Activated T-cell treated with anti-CD3 and anti-CD28 coated beads, Interleukin-2, amount 50 U/mL, for 4 hours (primary cell): ENCODE measurements around the gene MPDZ. TPM values are rescaled to one million over a fixed set of nuclear protein-coding genes. Genes with fewer than 3 reads are reported as not detected.
"Not testable (repeated sequence)": the region's sequence is repeated elsewhere in the genome, so short reads cannot be mapped to it uniquely, and the experiment has no call there.

Experiments used
- ATAC-seq, 2 donors: fragments of 200-7000 bp; cut with Tn5 transposase; one replicate each; pipeline ENCODE4 v1.10.0; 2021
- DNase-seq: peaks from one replicate; pipeline ENCODE4 v3.0.0-alpha.2; 2020
- H3K27me3 Mint-ChIP-seq: one replicate; pipeline ENCODE4 v1.8.0; 2021; ENCODE audit warnings: low read depth, mixed read lengths
- H3K36me3 Mint-ChIP-seq: one replicate; pipeline ENCODE4 v1.8.0; 2022; ENCODE audit warnings: mixed read lengths; ENCODE audit not compliant: insufficient read depth
- H3K4me1 Mint-ChIP-seq: one replicate; pipeline ENCODE4 v1.8.0; 2021; ENCODE audit warnings: low read depth, mixed read lengths
- H3K4me3 Mint-ChIP-seq: one replicate; pipeline ENCODE4 v1.8.0; 2021; ENCODE audit warnings: mild to moderate bottlenecking, moderate library complexity, mixed read lengths
- H3K9me3 Mint-ChIP-seq: one replicate; pipeline ENCODE4 v1.8.0; 2021; ENCODE audit warnings: mixed read lengths
- total RNA-seq, 3 donors: library from RNA; stranded (reverse); gene quantifications; one replicate each; pipeline ENCODE4 v1.2.1, GENCODE V29; 2021

Gene MPDZ
- total RNA-seq, 3 donors from 2014 or later = 0.08 to 0.53 (median 0.29) TPM

- Mint-ChIP-seq H3K27me3 (no peaks in the 10 kb centered on the region), H3K9me3 (no peaks in the 10 kb centered on the region)
- DNase-seq = no peak
Observed at GRCh38 chr9:13224366-13224765, 55.1 kb downstream of the MPDZ start.

GRCh38 chr9:13222733-13223132 lies 56.8 kb downstream of the MPDZ start:
- H3K9me3 Mint-ChIP-seq, DNase-seq, ATAC-seq, H3K27me3 Mint-ChIP-seq, H3K36me3 Mint-ChIP-seq, H3K4me1 Mint-ChIP-seq, H3K4me3 Mint-ChIP-seq: not testable (repeated sequence)

More at GRCh38 chr9:13224366-13224765, 55.1 kb downstream of the MPDZ start:
- Mint-ChIP-seq H3K36me3 (no peaks in the 10 kb centered on the region), H3K4me3 (no peak overlapping the region), H3K4me1 (no peaks in the 10 kb centered on the region)
- ATAC-seq = no peak

GRCh38 chr9:13221741-13222140 lies 57.8 kb downstream of the MPDZ start:
- DNase-seq (no peak), ATAC-seq (no peak)
- Mint-ChIP-seq H3K4me1 (no peaks in the 10 kb centered on the region), H3K4me3 (no peak overlapping the region), H3K36me3 (no peaks in the 10 kb centered on the region), H3K27me3 (no peaks in the 10 kb centered on the region), H3K9me3 (no peaks in the 10 kb centered on the region)

GRCh38 chr9:13220837-13221236 lies 58.7 kb downstream of the MPDZ start:
- ATAC-seq = no peak
- H3K36me3 Mint-ChIP-seq = no peaks in the 10 kb centered on the region
- H3K4me3 Mint-ChIP-seq = no peak overlapping the region
- H3K9me3 Mint-ChIP-seq = no peaks in the 10 kb centered on the region
- DNase-seq = no peak
- H3K4me1 Mint-ChIP-seq = no peaks in the 10 kb centered on the region
- no peaks in the 10 kb centered on the region for H3K27me3 Mint-ChIP-seq

- DNase-seq = no peak
- Mint-ChIP-seq H3K4me1 (no peaks in the 10 kb centered on the region), H3K36me3 (no peaks in the 10 kb centered on the region), H3K4me3 (no peak overlapping the region), H3K9me3 (no peaks in the 10 kb centered on the region), H3K27me3 (no peaks in the 10 kb centered on the region)
- ATAC-seq = no peak
Observed at GRCh38 chr9:13215791-13216554, 63.5 kb downstream of the MPDZ start.

- no peaks in the 10 kb centered on the region for H3K4me1 Mint-ChIP-seq
- no peak for DNase-seq
- no peak overlapping the region for H3K4me3 Mint-ChIP-seq
- ATAC-seq = no peak
- no peaks in the 10 kb centered on the region for H3K9me3 Mint-ChIP-seq
- H3K36me3 Mint-ChIP-seq = no peaks in the 10 kb centered on the region
- H3K27me3 Mint-ChIP-seq = no peaks in the 10 kb centered on the region
Observed at GRCh38 chr9:13213998-13214397, 65.5 kb downstream of the MPDZ start.

- H3K9me3 Mint-ChIP-seq = no peaks in the 10 kb centered on the region
- ATAC-seq = no peak
Observed at GRCh38 chr9:13213337-13213736, 66.2 kb downstream of the MPDZ start.

GRCh38 chr9:13210306-13210705 lies 69.2 kb downstream of the MPDZ start:
- H3K4me1 Mint-ChIP-seq = no peaks in the 10 kb centered on the region
- DNase-seq (no peak), ATAC-seq (no peak)
- no peaks in the 10 kb centered on the region for H3K36me3 Mint-ChIP-seq
- H3K27me3 Mint-ChIP-seq = no peaks in the 10 kb centered on the region
- H3K4me3 Mint-ChIP-seq = no peak overlapping the region
- peaks cover 3% of the 10 kb centered on the region for H3K9me3 Mint-ChIP-seq

More at GRCh38 chr9:13213337-13213736, 66.2 kb downstream of the MPDZ start:
- H3K36me3 Mint-ChIP-seq = no peaks in the 10 kb centered on the region
- no peaks in the 10 kb centered on the region for H3K27me3 Mint-ChIP-seq
- no peak overlapping the region for H3K4me3 Mint-ChIP-seq
- no peak for DNase-seq
- no peaks in the 10 kb centered on the region for H3K4me1 Mint-ChIP-seq

- no peak for ATAC-seq
- Mint-ChIP-seq H3K9me3 (peaks cover 3% of the 10 kb centered on the region), H3K27me3 (no peaks in the 10 kb centered on the region), H3K4me3 (no peak overlapping the region), H3K36me3 (no peaks in the 10 kb centered on the region), H3K4me1 (no peaks in the 10 kb centered on the region)
- DNase-seq = no peak
Observed at GRCh38 chr9:13209498-13209897, 70.0 kb downstream of the MPDZ start.

GRCh38 chr9:13205824-13206223 lies 73.7 kb downstream of the MPDZ start:
- Mint-ChIP-seq H3K4me3 (no peak overlapping the region), H3K27me3 (no peaks in the 10 kb centered on the region), H3K36me3 (no peaks in the 10 kb centered on the region), H3K4me1 (no peaks in the 10 kb centered on the region), H3K9me3 (peaks cover 8% of the 10 kb centered on the region)
- DNase-seq = no peak
- ATAC-seq = no peak

GRCh38 chr9:13190040-13190439 lies 89.5 kb downstream of the MPDZ start:
- H3K4me1 Mint-ChIP-seq = no peaks in the 10 kb centered on the region
- no peak for DNase-seq
- ATAC-seq = no peak
- H3K36me3 Mint-ChIP-seq = no peaks in the 10 kb centered on the region
- H3K9me3 Mint-ChIP-seq = peaks cover 11% of the 10 kb centered on the region
- H3K4me3 Mint-ChIP-seq = no peak overlapping the region
- H3K27me3 Mint-ChIP-seq = no peaks in the 10 kb centered on the region

GRCh38 chr9:13189362-13189761 lies 90.1 kb downstream of the MPDZ start:
- no peak for ATAC-seq
- DNase-seq = no peak
- Mint-ChIP-seq H3K27me3 (no peaks in the 10 kb centered on the region), H3K4me3 (no peak overlapping the region), H3K36me3 (no peaks in the 10 kb centered on the region), H3K4me1 (no peaks in the 10 kb centered on the region), H3K9me3 (peaks cover 11% of the 10 kb centered on the region)

GRCh38 chr9:13186774-13187173 lies 92.7 kb downstream of the MPDZ start:
- no peaks in the 10 kb centered on the region for H3K27me3 Mint-ChIP-seq
- no peak for ATAC-seq

GRCh38 chr9:13186091-13186490 lies 93.4 kb downstream of the MPDZ start:
- ATAC-seq = no peak
- Mint-ChIP-seq H3K4me1 (no peaks in the 10 kb centered on the region), H3K4me3 (no peak overlapping the region), H3K27me3 (no peaks in the 10 kb centered on the region), H3K36me3 (no peaks in the 10 kb centered on the region), H3K9me3 (peaks cover 12% of the 10 kb centered on the region)
- no peak for DNase-seq

More at GRCh38 chr9:13186774-13187173, 92.7 kb downstream of the MPDZ start:
- H3K36me3 Mint-ChIP-seq = no peaks in the 10 kb centered on the region
- H3K4me1 Mint-ChIP-seq = no peaks in the 10 kb centered on the region
- no peak overlapping the region for H3K4me3 Mint-ChIP-seq
- no peak for DNase-seq
- peaks cover 12% of the 10 kb centered on the region for H3K9me3 Mint-ChIP-seq

GRCh38 chr9:13181652-13182051 lies 97.8 kb downstream of the MPDZ start:
- no peaks in the 10 kb centered on the region for H3K36me3 Mint-ChIP-seq
- no peak overlapping the region for H3K4me3 Mint-ChIP-seq
- H3K9me3 Mint-ChIP-seq = peaks cover 13% of the 10 kb centered on the region
- DNase-seq (no peak), ATAC-seq (no peak)
- no peaks in the 10 kb centered on the region for H3K4me1 Mint-ChIP-seq
- no peaks in the 10 kb centered on the region for H3K27me3 Mint-ChIP-seq
